ENCODE data around the gene USH2A.

The USH2A gene

GRCh38 chr1:215835951-215836350 is 587.3 kb downstream of the USH2A start:
- DNase-seq (ENCODE audit: low read depth, low spot score): no peak
- H3K27ac ChIP-seq: no peak overlapping the region

- no peak overlapping the region for H3K27ac ChIP-seq
- no peak for DNase-seq (ENCODE audit: low read depth, low spot score)
Observed at GRCh38 chr1:215833941-215834729, 589.1 kb downstream of the USH2A start.

- H3K27ac ChIP-seq: no peak overlapping the region
- no peak for DNase-seq (ENCODE audit: low read depth, low spot score)
Observed at GRCh38 chr1:215830226-215830810, 592.9 kb downstream of the USH2A start.

- H3K27ac ChIP-seq: no peak overlapping the region
- DNase-seq (ENCODE audit: low read depth, low spot score): no peak
Observed at GRCh38 chr1:215825056-215825455, 598.2 kb downstream of the USH2A start.

- H3K27ac ChIP-seq: no peak overlapping the region
- DNase-seq (ENCODE audit: low read depth, low spot score): no peak
Observed at GRCh38 chr1:215824245-215824644, 599.0 kb downstream of the USH2A start.

- H3K27ac ChIP-seq: no peak overlapping the region
- DNase-seq (ENCODE audit: low read depth, low spot score): no peak
Observed at GRCh38 chr1:215819114-215819513, 604.1 kb downstream of the USH2A start.

GRCh38 chr1:215807911-215808436 is 615.3 kb downstream of the USH2A start:
- H3K27ac ChIP-seq: no peak overlapping the region
- DNase-seq (ENCODE audit: low read depth, low spot score): no peak

GRCh38 chr1:215807218-215807617 is 616.0 kb downstream of the USH2A start:
- DNase-seq (ENCODE audit: low read depth, low spot score): no peak
- no peak overlapping the region for H3K27ac ChIP-seq

GRCh38 chr1:215797859-215798258 is 625.4 kb downstream of the USH2A start:
- no peak overlapping the region for H3K27ac ChIP-seq
- DNase-seq (ENCODE audit: low read depth, low spot score): no peak

GRCh38 chr1:215794156-215794555 is 629.1 kb downstream of the USH2A start:
- no peak for DNase-seq (ENCODE audit: low read depth, low spot score)
- no peak overlapping the region for H3K27ac ChIP-seq

GRCh38 chr1:215793180-215793579 is 630.1 kb downstream of the USH2A start:
- no peak for DNase-seq (ENCODE audit: low read depth, low spot score)
- H3K27ac ChIP-seq: no peak overlapping the region

- DNase-seq (ENCODE audit: low read depth, low spot score): no peak
- no peak overlapping the region for H3K27ac ChIP-seq
Observed at GRCh38 chr1:215792446-215792845, 630.8 kb downstream of the USH2A start.

- H3K27ac ChIP-seq: no peak overlapping the region
- no peak for DNase-seq (ENCODE audit: low read depth, low spot score)
Observed at GRCh38 chr1:215789981-215790380, 633.3 kb downstream of the USH2A start.

GRCh38 chr1:215786997-215787396 is 636.3 kb downstream of the USH2A start:
- no peak for DNase-seq (ENCODE audit: low read depth, low spot score)
- no peak overlapping the region for H3K27ac ChIP-seq

GRCh38 chr1:215780641-215781040 is 642.6 kb downstream of the USH2A start:
- H3K27ac ChIP-seq: no peak overlapping the region
- DNase-seq (ENCODE audit: low read depth, low spot score): no peak

- DNase-seq (ENCODE audit: low read depth, low spot score): no peak
- no peak overlapping the region for H3K27ac ChIP-seq
Observed at GRCh38 chr1:215780139-215780538, 643.1 kb downstream of the USH2A start.

- DNase-seq (ENCODE audit: low read depth, low spot score): no peak
- no peak overlapping the region for H3K27ac ChIP-seq
Observed at GRCh38 chr1:215779729-215780128, 643.5 kb downstream of the USH2A start.

- H3K27ac ChIP-seq: no peak overlapping the region
- DNase-seq (ENCODE audit: low read depth, low spot score): peak; percentile 37
Observed at GRCh38 chr1:215777370-215777925, 645.8 kb downstream of the USH2A start.

- DNase-seq (ENCODE audit: low read depth, low spot score): no peak
- no peak overlapping the region for H3K27ac ChIP-seq
Observed at GRCh38 chr1:215776336-215776735, 646.9 kb downstream of the USH2A start.

- no peak for DNase-seq (ENCODE audit: low read depth, low spot score)
Observed at GRCh38 chr1:215772151-215772550, 651.1 kb downstream of the USH2A start.

GRCh38 chr1:215768303-215768702 is 654.9 kb downstream of the USH2A start:
- no peak overlapping the region for H3K27ac ChIP-seq
- DNase-seq (ENCODE audit: low read depth, low spot score): no peak

More at GRCh38 chr1:215772151-215772550, 651.1 kb downstream of the USH2A start:
- H3K27ac ChIP-seq: no peak overlapping the region
